Lower lobe of right lung (tissue), 2 donors: ENCODE results near the gene DCAF5. TPM values are rescaled to one million over a fixed set of nuclear protein-coding genes. Genes with fewer than 3 reads are reported as not detected.
A peak's percentile ranks its signal among the peaks of the same experiment; 100 is the strongest.

Experiments used
- ATAC-seq, 2 donors: fragments of 200-7000 bp; cut with Tn5 transposase; one replicate each; pipeline ENCODE4 v1.9.1; 2020 to 2022; ENCODE audit warnings: mild to moderate bottlenecking in 2 of 2, moderate library complexity in 2 of 2
- DNase-seq: peaks from one replicate; pipeline ENCODE4 v3.0.0-alpha.2; 2020
- H3K27ac ChIP-seq: fragments of 200-600 bp; one replicate; pipeline ENCODE4 v1.8.0; 2022
- H3K27me3 ChIP-seq: fragments of 200-600 bp; one replicate; pipeline ENCODE4 v1.8.0; 2022; ENCODE audit warnings: low read depth
- H3K36me3 ChIP-seq: fragments of 200-600 bp; one replicate; pipeline ENCODE4 v1.8.0; 2022; ENCODE audit warnings: mild to moderate bottlenecking
- H3K4me1 ChIP-seq: fragments of 200-600 bp; one replicate; pipeline ENCODE4 v1.8.0; 2022
- H3K4me3 ChIP-seq: fragments of 200-600 bp; one replicate; pipeline ENCODE4 v1.8.0; 2022; ENCODE audit warnings: mild to moderate bottlenecking
- H3K9me3 ChIP-seq: fragments of 200-600 bp; one replicate; pipeline ENCODE4 v1.8.0; 2022
- intact Hi-C: fragments of 100-400 bp; cut with DNase I; formaldehyde crosslinking; loops from one replicate; pipeline ENCODE4 v1.11.0; 2022
- total RNA-seq: library from RNA; stranded (reverse); fragmentation: NEBNext Ultra II Directional; extraction: Animal tissue kit (Norgen Biotek cat#: 25700); gene quantifications from one replicate; pipeline ENCODE4 v1.2.1, GENCODE V29; 2021
- TF ChIP-seq, protein P1 (sequence below): fragments of 200-600 bp; IDR thresholded peaks from one replicate; pipeline ENCODE4 v1.8.0; 2022; ENCODE audit warnings: antibody characterized with exemption, mild to moderate bottlenecking
- donor health status: DM: no; HTN: yes; CAD: no; lungs with severe emphysema.

The DCAF5 gene
- total RNA-seq, 1 donor from 2014 or later: 54.5 TPM

DNA sequence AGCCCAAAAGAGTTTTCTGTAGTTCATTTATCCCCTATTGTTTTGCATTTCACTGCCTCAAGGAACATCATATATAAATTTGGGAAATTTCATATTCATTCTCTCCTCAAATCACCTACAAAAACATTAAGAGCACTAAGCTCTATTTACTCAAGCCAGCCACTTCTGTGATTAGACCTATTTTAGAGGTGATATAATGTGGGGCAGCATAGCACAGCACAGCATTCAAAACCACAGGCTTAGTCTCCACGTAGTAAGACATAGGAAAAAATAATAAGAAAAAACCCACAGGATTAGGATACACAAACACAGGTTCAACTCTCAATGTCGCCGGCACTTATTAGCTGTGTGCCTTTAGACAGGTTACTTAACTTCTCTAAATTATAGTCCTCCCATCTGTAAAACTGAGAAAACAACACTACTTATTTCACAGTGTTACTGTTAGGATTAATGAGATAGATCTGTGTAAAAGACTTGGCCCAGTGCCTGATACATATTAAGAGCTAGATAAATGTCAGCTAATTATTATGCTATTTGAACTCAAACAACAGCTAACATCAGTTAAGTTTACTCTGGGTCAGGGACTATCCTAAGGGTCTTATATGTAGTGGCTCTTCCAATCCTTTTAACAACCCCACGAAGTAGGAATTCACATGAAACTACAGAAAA, 20.3 kb downstream of the DCAF5 start:
- H3K36me3 ChIP-seq: no peaks in the 10 kb centered on the region
- ATAC-seq (peak in 1 of 2 donors; percentile 55), DNase-seq (no peak)
- intact Hi-C loops: no loop called here
- no peaks in the 10 kb centered on the region for H3K27me3 ChIP-seq
- H3K4me3 ChIP-seq: no peak overlapping the region
- TF ChIP-seq, protein P1, sequence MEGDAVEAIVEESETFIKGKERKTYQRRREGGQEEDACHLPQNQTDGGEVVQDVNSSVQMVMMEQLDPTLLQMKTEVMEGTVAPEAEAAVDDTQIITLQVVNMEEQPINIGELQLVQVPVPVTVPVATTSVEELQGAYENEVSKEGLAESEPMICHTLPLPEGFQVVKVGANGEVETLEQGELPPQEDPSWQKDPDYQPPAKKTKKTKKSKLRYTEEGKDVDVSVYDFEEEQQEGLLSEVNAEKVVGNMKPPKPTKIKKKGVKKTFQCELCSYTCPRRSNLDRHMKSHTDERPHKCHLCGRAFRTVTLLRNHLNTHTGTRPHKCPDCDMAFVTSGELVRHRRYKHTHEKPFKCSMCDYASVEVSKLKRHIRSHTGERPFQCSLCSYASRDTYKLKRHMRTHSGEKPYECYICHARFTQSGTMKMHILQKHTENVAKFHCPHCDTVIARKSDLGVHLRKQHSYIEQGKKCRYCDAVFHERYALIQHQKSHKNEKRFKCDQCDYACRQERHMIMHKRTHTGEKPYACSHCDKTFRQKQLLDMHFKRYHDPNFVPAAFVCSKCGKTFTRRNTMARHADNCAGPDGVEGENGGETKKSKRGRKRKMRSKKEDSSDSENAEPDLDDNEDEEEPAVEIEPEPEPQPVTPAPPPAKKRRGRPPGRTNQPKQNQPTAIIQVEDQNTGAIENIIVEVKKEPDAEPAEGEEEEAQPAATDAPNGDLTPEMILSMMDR: no peak
- H3K4me1 ChIP-seq: peaks cover 58% of the 10 kb centered on the region
- no peak overlapping the region for H3K27ac ChIP-seq
- H3K9me3 ChIP-seq: no peaks in the 10 kb centered on the region

DNA sequence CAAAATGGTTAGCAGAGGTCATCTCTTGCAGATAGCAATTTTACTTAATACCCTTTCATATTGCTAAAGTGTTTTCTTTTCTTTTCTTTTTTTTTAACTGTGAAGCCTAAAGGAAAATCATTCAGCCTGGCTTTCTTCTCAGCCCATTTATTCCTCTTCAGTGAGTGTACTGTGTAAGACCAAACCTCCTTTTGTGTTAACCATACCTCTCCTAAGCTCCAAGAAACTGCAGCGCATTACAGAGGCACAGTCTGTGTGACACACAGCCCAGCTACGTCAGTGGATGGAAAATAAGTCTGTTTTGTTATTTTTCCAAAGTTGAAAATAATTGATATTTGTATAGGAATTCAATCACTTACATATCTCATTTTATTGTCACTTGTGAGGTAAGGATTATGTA, 21.7 kb downstream of the DCAF5 start:
- intact Hi-C loops: no loop called here
- TF ChIP-seq, protein P1: no peak
- H3K4me3 ChIP-seq: no peak overlapping the region
- DNase-seq: no peak
- no peak for ATAC-seq
- peaks cover 50% of the 10 kb centered on the region for H3K4me1 ChIP-seq
- no peaks in the 10 kb centered on the region for H3K36me3 ChIP-seq
- H3K27ac ChIP-seq: no peak overlapping the region
- H3K27me3 ChIP-seq: no peaks in the 10 kb centered on the region
- no peaks in the 10 kb centered on the region for H3K9me3 ChIP-seq

DNA sequence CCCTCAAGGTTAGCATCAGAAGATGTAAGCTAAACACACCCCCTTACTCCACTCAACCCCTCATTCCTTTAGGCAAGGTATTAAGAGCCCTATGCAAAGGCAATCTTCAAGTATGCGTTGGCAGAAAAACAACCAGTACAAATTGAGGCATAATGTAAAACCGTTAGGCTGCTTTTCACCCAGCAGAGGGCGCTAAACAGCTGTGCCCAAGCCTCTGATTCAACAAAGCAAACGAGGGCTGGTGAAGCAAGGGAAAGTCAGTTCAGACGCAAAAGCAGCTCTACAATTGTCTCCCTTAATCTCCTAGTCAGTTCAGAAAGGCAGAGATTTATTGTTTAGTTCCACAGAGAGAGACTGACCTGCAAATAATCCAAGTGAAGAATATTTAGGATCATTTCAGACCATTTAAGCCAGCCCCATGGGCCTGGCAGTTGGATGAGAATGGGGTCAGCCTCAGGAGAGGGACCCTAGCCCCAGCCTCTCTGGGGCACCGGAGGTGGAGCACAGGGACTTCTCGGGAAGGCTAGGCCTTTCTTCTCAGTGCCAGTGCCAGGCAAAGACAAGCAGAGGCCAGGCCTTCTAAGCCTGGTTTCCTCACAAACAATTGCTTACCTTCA, 23.5 kb downstream of the DCAF5 start:
- Histone ChIP-seq H3K36me3 (no peaks in the 10 kb centered on the region), H3K4me1 (peaks cover 60% of the 10 kb centered on the region), H3K27ac (peak overlapping the region; percentile 31), H3K9me3 (no peaks in the 10 kb centered on the region), H3K27me3 (no peaks in the 10 kb centered on the region), H3K4me3 (no peak overlapping the region)
- TF ChIP-seq, protein P1: peak; percentile 88
- ATAC-seq (peak; percentile 82 to 91), DNase-seq (peak; percentile 72)
- intact Hi-C loops: no loop called here

DNA sequence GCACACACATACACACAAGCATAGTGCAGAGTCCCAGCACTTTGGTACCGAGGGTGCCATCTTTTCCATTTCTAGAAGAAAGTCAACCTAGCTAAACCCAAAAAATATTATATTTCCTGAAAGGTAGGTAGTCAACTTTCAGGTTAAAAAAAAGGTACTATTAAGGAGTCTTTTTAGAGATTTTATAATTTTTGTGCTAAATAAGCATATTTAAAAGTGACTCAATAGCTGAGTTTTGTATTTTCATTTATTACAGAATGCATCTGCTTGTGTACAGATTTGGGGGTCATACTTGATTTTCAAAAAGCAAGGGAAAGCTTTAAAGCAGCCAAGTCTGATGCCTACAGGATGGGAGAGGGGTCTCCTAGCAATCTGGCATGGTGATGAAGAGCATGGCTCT, 34.6 kb downstream of the DCAF5 start:
- TF ChIP-seq, protein P1: no peak
- intact Hi-C loops: no loop called here
- ATAC-seq: no peak
- H3K9me3 ChIP-seq: no peaks in the 10 kb centered on the region
- no peak overlapping the region for H3K27ac ChIP-seq
- no peaks in the 10 kb centered on the region for H3K27me3 ChIP-seq
- no peaks in the 10 kb centered on the region for H3K4me1 ChIP-seq
- no peak overlapping the region for H3K4me3 ChIP-seq
- no peak for DNase-seq
- peaks cover 75% of the 10 kb centered on the region for H3K36me3 ChIP-seq

DNA sequence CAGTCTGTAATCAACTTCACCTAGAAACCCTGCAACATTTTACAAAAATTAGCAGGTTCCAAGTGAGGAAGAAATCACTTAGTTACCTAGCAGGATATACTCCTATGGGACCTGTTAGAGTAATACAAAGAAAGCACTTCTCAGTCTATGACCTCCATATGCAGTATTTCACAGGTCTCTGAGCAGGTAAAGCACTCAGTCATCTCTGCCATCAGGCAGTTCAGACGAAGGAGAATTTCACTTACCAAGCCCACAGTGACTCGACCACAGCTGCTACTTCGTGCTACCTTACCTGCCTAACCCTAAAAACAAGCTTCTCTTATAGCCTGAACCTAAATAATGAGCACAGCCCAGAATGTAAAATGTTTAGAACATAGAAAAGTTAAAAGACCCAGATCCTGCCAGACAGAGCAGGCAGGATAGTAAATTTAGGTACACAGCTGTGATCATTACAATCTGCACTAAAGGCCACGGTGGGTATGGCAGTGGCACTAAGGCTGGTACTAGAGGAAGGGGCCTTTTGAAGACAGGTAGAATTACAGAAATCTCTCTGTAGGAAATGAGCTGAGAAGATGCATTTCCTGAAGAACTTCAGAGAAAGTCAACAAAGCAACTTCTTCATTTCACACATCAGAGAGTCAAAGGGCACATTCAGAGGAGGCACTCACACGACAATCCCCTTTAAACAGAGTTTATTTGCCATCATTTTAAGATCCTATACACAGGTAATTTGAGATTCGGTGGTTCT, 35.7 kb downstream of the DCAF5 start:
- H3K4me3 ChIP-seq: no peak overlapping the region
- ATAC-seq: no peak
- intact Hi-C loops: no loop called here
- no peaks in the 10 kb centered on the region for H3K9me3 ChIP-seq
- H3K27ac ChIP-seq: no peak overlapping the region
- no peaks in the 10 kb centered on the region for H3K4me1 ChIP-seq
- no peak for DNase-seq
- no peaks in the 10 kb centered on the region for H3K27me3 ChIP-seq
- TF ChIP-seq, protein P1: no peak
- peaks cover 82% of the 10 kb centered on the region for H3K36me3 ChIP-seq
